NCI-H2029 treated with DMSO at 0.1 percent for 48 hours (cell line): ENCODE data around the gene TMEM100.

ENCODE experiments used
- DNase-seq: peaks from one replicate; lab custom pipeline; 2025; lab: John Stamatoyannopoulos, UW

TMEM100 gene

GRCh38 chr17:55722742-55723487, at the start of gene TMEM100:
TSS of gene TMEM100 (minus strand) at chr17:55722864. CDS start at chr17:55721070, 1,794 bp downstream.
- no peak for DNase-seq

GRCh38 chr17:55772086-55772485, 49.4 kb upstream of the TMEM100 start:
- DNase-seq, result no peak

DNA sequence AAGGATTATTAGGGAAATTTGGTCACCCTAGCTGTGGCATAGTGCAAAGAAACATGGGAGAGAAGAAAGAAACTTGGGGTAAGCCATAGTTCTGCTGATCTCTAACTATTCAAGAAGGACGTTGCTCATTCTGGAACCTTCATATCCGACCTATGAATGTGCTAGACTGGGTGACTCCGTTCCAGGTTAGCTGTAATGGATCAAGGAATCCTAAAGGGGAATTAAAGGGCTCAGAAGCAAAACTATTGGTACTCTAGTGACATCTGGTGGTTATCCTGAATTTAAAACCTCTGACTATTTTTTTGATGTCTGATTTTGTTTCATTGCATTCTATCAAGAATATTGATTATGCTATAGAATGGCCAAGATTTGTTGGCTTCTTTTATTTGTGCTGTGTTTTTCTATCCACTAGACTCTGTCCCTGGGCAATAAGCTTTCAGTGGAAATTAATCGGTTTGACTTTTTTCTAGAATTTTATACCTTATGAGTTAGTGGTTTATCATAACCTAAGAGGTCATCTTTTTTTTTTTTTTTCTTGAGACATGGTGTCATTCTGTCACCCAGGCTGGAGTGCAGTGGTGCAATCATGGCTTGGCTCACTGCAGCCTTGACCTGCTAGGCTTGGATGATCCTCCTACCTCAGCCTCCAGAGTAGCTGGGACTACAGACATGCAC, 47.7 kb upstream of the TMEM100 start:
- DNase-seq, result peak; percentile 39

GRCh38 chr17:55769625-55770000, 46.9 kb upstream of the TMEM100 start:
- no peak for DNase-seq

DNA sequence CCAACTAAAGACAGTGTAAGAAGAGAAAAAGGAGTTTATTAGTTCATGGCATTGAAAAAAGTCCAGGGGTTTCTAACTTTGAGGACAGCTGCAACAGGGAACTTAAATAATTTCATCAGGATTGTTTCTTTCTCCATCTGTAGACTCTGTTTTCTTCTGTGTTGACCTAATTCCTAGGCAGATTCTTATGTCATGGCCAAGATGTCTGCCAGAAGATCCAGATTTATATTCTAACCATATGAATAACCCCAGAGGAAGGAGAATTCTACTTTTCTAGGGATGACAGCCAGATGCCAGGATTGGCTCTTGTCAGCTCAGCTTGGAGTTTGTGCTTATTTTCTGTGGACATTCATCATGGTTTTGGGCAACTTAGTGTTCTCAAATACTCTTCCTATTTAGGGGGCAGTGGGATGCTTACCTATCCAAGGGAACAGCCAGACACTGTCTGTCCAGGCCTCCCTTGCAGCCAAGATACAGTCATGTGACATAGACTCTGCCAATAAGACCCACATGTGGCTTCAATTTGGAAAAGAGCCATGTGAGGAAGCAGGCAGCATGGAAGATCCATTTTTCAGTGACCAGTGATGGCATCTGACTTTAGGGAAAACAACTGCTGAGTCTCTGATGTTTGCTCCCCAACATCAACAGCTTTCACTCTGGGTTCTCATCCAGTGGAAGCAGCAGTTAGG, 46.4 kb upstream of the TMEM100 start:
- no peak for DNase-seq

DNA sequence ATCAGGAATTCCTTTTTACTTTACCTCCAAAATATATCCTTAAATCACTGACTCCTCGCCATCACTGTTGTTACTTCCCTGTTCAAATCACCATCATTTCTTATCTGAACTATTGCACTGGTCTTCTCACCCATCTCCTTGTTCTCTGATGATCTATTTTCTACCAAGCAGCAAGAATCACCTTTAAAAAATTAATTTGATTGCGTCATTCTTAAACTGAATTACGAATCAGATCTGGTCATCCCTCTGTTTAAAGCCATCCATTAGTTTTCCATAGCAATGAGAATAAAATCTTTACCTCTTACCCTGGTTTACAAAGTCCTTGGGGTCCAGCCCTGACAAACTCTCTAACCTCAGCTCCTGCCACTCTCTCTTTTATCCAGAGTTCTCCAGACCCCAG, 42.8 kb upstream of the TMEM100 start:
- no peak for DNase-seq

GRCh38 chr17:55764610-55765009, 41.9 kb upstream of the TMEM100 start:
- no peak for DNase-seq

DNA sequence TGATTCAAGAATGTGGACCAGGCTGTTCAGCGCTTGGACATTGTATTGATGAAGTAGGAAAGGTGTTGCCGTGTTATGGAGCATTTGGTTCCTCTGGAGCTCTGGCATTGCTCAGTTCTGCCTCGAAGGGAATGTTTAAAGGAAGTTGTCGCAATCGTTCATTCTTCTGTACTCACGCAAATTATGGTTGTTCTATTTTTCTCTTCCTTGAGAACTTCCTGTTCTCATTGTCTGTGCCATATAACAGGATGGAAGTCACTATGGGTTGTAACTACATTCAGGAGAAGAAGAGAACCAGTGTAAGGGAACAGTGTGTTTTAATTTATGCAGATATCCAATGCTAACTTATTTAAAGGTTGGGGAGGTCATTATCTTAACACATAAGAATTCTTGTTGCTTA, 41.2 kb upstream of the TMEM100 start:
- no peak for DNase-seq

GRCh38 chr17:55762086-55762858, 39.6 kb upstream of the TMEM100 start:
- DNase-seq, result no peak

DNA sequence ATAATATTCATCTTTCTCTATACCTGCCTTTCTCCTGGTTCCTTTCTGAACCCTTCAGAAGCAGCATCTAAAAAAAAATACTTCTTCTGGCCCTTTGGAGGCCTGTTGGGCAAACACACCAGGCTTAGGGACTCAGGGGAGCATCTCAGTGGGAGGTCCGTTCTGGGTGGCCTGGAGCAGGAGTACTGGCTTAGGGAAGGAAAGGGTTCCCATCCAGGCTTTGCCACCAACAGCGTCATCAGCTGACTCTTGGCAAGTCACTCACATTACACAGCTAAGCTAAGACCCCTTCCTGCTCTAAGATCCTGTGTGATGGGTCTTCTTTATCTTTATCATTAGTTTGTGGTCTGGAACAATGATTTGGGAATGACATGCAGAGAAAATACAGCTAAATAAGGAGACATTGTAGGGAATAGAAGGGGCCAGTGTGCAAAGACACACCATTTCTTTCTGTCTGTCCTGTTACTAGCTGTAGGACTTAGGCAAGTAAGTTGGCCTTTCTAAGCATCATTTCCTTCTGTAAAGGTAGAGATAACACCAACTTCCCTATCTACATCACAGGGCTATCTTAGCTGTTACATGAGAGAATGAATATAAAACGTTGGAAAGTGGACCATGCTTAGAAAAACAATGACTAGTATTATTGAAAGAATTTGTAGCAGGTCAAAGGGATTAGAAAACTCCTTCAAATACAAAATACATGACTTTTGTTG, 38.1 kb upstream of the TMEM100 start:
- DNase-seq, result no peak

DNA sequence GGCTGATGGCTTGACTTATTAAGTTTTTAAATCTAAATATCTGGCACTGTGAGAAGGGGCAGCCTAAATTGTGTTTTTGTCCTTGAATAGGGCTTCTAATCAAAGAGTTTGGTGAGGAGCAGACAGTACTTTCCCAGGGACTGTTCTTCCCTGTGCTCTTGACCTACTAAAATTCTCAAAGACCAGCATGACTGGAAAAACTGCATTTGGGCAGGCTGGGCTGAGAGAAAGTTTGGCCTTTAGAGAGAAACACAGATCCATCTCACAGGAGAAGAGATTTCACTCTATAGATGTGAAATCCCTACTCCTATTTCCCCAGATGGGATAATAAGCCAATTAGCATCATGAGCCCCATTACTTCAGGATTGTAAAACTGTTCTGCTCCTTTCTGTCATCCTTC, 35.5 kb upstream of the TMEM100 start:
- DNase-seq, result no peak

- no peak for DNase-seq
These were observed 35.0 kb upstream of the TMEM100 start for GRCh38 chr17:55757659-55758058.

GRCh38 chr17:55756689-55757088, 34.0 kb upstream of the TMEM100 start:
- DNase-seq, result no peak

- DNase-seq, result no peak
These were observed 29.1 kb upstream of the TMEM100 start for GRCh38 chr17:55751720-55752250.

- peak; percentile 41 for DNase-seq
These were observed 28.3 kb upstream of the TMEM100 start, which contains the start of gene PCTP for GRCh38 chr17:55750750-55751657. TSS of gene PCTP (plus strand) at chr17:55751051. CDS start at chr17:55751104, 53 bp downstream.

DNA sequence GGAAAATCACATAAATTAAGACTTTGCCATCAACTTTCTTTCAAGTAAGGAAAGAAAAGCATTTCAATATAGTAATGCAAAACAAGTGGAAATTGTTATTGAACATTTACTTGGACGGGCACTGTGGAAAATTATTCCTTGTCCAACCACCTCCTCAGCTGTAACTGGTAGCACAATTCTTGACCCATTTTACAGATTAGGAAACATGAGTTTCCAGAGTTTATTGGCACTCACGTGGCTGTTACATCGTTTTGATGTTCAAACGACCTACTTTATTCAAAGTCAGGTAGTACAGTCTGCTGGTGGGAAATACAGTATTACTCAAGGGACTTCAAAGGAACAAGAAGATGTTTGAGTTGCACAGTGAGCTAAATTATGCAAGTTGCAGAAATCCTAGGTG, 27.3 kb upstream of the TMEM100 start:
- DNase-seq, result no peak

DNA sequence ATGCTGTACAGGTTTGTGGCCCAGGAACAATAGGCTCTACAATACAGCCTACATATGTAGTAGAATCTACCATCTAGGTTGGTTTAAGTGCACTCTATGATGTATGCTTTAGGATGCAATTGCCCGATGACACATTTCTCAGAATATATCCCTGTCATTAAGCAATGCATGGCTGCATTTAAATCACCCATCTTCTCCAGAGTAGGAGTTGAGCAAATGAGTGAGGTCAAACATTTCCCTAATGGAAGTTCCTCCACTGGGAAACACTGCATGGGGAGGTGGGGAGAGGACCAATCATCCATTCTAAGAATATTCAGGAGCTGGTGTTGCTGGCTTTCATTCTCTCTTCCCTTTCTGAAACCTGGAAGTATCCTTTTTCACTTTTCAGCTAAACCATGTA, 26.2 kb upstream of the TMEM100 start:
- DNase-seq, result no peak

GRCh38 chr17:55747209-55747608, 24.5 kb upstream of the TMEM100 start:
- DNase-seq, result no peak

DNA sequence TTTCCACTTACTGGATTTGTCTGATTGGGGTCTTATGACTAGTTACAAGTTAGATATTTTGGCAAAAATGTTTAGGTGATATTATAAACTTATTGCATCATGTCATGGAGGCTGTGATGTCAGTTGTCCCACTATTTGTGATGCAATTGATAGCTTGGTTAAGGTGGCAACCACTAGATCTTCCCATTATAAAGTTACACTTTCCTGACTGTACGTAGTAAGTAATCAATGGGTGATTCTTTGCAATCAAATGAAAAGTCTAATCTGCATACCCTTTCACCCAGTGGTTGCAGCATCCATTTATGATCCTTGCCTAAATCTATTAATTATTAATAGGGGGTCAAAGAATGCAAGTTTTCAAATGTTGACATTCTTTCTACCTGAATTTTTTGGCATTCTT, 23.8 kb upstream of the TMEM100 start:
- DNase-seq, result no peak

DNA sequence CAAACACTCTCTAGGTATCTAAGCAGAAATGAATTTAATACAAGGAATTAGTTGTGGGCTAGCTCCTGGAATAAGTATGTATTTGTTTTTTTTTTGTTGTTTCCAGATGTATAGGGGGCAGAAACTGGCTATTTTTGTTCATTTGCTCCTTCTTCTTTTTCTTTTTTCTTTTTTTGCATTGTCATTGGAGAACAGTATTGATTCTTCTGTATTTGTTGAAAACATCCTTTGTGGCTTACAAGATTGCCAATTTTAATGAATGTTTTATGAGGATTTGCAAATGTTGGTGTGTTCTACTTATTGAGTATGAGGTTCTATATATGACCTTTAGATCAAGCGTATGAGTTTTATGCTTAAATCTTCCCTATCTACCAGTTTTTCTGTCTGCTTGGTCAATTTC, 22.6 kb upstream of the TMEM100 start:
- no peak for DNase-seq
